HEK293T (cell line): ENCODE measurements around the gene PPT2.

Source experiments
- CTCF ChIA-PET: fragments of 350-600 bp; formaldehyde crosslinking; extraction: SDS; loops from one replicate; lab custom pipeline; 2021; ENCODE audit warnings: antibody characterized with exemption, inconsistent platforms; lab: Yijun Ruan, JAX
- POLR2A ChIA-PET: fragments of 350-600 bp; formaldehyde crosslinking; extraction: SDS; loops from one replicate; lab custom pipeline; 2020; ENCODE audit warnings: antibody characterized with exemption, inconsistent platforms; lab: Yijun Ruan, JAX
- DNase-seq: peaks from one replicate; pipeline ENCODE4 v3.0.0; 2012; ENCODE audit warnings: mixed read lengths; ENCODE audit errors: extremely low spot score
- ARNT ChIP-seq: fragments of 450-650 bp; IDR thresholded peaks from 2 replicates; pipeline ENCODE4 v1.6.1; 2017; ENCODE audit warnings: mild to moderate bottlenecking
- BHLHE40 ChIP-seq: fragments of 450-650 bp; IDR thresholded peaks from 2 replicates; pipeline ENCODE4 v1.6.1; 2016; ENCODE audit warnings: mild to moderate bottlenecking, moderate library complexity, borderline replicate concordance
- CTBP1 ChIP-seq: fragments of 450-650 bp; IDR thresholded peaks from 2 replicates; pipeline ENCODE4 v1.6.1; 2016; ENCODE audit warnings: borderline replicate concordance
- ELF4 ChIP-seq: fragments of 450-650 bp; IDR thresholded peaks from 2 replicates; pipeline ENCODE4 v1.6.1; 2017; ENCODE audit warnings: antibody characterized with exemption
- FOXA1 ChIP-seq: fragments of 450-650 bp; IDR thresholded peaks from 2 replicates; pipeline ENCODE4 v1.6.1; 2016; ENCODE audit warnings: mild to moderate bottlenecking
- FOXK2 ChIP-seq: fragments of 450-650 bp; IDR thresholded peaks from 2 replicates; pipeline ENCODE4 v1.6.1; 2016; ENCODE audit warnings: mild to moderate bottlenecking
- FOXM1 ChIP-seq: fragments of 450-650 bp; IDR thresholded peaks from 2 replicates; pipeline ENCODE4 v1.6.1; 2017; ENCODE audit warnings: mild to moderate bottlenecking, borderline replicate concordance
- HDGF ChIP-seq: fragments of 450-650 bp; IDR thresholded peaks from 2 replicates; pipeline ENCODE4 v1.6.1; 2017; ENCODE audit warnings: antibody characterized with exemption, borderline replicate concordance
- L3MBTL2 ChIP-seq: fragments of 450-650 bp; conservative IDR thresholded peaks from 2 replicates; pipeline ENCODE4 v1.6.1; 2016; ENCODE audit warnings: mild to moderate bottlenecking
- LEF1 ChIP-seq: fragments of 450-650 bp; IDR thresholded peaks from 2 replicates; pipeline ENCODE4 v1.6.1; 2017; ENCODE audit warnings: mild to moderate bottlenecking, borderline replicate concordance
- NFRKB ChIP-seq: fragments of 450-650 bp; IDR thresholded peaks from 2 replicates; pipeline ENCODE4 v1.6.1; 2016; ENCODE audit warnings: mild to moderate bottlenecking, moderate library complexity
- PKNOX1 ChIP-seq: fragments of 450-650 bp; IDR thresholded peaks from 2 replicates; pipeline ENCODE4 v1.6.1; 2016
- SP1 ChIP-seq: fragments of 450-650 bp; IDR thresholded peaks from 2 replicates; pipeline ENCODE4 v1.6.1; 2017
- SUZ12 ChIP-seq: fragments of 450-650 bp; IDR thresholded peaks from 2 replicates; pipeline ENCODE4 v1.6.1; 2016; ENCODE audit warnings: mild to moderate bottlenecking
- TARDBP ChIP-seq: fragments of 450-650 bp; IDR thresholded peaks from 2 replicates; pipeline ENCODE4 v1.6.1; 2016
- ZNF384 ChIP-seq: fragments of 450-650 bp; IDR thresholded peaks from 2 replicates; pipeline ENCODE4 v1.6.1; 2016

PPT2 gene

GRCh38 chr6:32168807-32169591, 15.1 kb downstream of the PPT2 start:
- no peak for DNase-seq
- POLR2A ChIA-PET = interaction anchor here (0.6 to 2.0 kb wide), 3 partner anchors 8 to 64 kb away, joined by 3 to 10 read pairs (median 3); no protein-coding TSS in a partner anchor
- no peak for TF ChIP-seq SP1
- no peak for TF ChIP-seq BHLHE40
- TF ChIP-seq CTBP1 = no peak
- TF ChIP-seq FOXK2 = no peak
- CTCF ChIA-PET = no interaction called here

DNA sequence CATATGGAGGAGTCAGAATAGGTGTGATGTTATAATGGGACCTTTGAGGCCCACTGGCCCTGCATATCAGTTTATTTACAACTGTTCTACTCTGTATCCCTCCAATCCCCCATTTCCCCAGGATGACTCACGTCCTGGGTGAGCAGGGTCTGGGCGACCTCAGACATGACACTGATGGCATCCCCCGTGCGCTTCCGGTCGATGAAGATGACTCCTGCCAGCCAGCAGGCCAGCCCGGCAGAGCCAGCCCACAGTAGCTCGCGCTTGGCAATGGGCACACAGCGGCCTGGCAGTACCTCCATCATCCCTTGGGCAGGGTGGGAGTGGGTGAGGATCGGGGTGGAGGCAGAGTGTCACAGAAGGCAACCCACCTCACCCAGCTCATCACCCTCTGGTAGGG, 16.4 kb downstream of the PPT2 start:
- TF ChIP-seq CTBP1 = no peak
- no peak for TF ChIP-seq PKNOX1
- no peak for TF ChIP-seq L3MBTL2
- no peak for TF ChIP-seq FOXM1
- TF ChIP-seq HDGF = no peak
- TF ChIP-seq TARDBP = no peak
- TF ChIP-seq LEF1 = no peak
- no peak for TF ChIP-seq SUZ12
- no peak for TF ChIP-seq FOXK2
- TF ChIP-seq ELF4 = no peak
- no peak for TF ChIP-seq ARNT
- no peak for TF ChIP-seq BHLHE40
- TF ChIP-seq NFRKB = no peak
- TF ChIP-seq FOXA1 = no peak
- no peak for TF ChIP-seq SP1
- DNase-seq = no peak
- POLR2A ChIA-PET = no interaction called here
- CTCF ChIA-PET = no interaction called here

DNA sequence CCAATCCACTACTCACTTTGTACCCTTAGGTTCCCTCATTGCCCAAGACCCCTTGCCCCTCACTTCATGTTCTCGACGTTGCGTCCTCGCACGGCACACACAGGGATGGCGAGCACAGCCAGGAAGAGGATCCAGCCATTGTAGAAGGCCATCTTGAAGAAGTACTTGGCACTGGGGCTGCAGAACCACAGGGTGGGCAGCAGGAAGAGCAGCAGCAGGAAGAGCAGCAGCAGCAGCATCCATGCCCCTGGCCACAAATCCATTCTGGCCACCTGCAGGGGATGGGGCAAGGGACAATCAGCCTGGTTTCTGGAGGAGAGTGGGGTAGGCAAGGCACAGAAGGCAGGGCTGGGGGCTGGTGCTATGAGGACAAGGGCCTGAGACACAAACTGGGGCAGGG, 17.3 kb downstream of the PPT2 start:
- ChIA-PET POLR2A (no interaction called here), CTCF (no interaction called here)
- DNase-seq = no peak
- TF ChIP-seq PKNOX1 (no peak), SP1 (no peak), SUZ12 (no peak), ZNF384 (no peak), L3MBTL2 (no peak), TARDBP (no peak), CTBP1 (no peak), HDGF (no peak), LEF1 (no peak), FOXM1 (no peak), ELF4 (no peak), FOXA1 (no peak), BHLHE40 (no peak), ARNT (no peak), NFRKB (no peak), FOXK2 (no peak)

- ChIA-PET POLR2A (interaction anchor here (2.1 kb wide), 1 partner anchor 22 kb away, joined by 9 read pairs; no protein-coding TSS in a partner anchor), CTCF (no interaction called here)
- DNase-seq = no peak
- no peak for TF ChIP-seq SP1
These were observed 19.2 kb downstream of the PPT2 start for GRCh38 chr6:32173051-32173727.

DNA sequence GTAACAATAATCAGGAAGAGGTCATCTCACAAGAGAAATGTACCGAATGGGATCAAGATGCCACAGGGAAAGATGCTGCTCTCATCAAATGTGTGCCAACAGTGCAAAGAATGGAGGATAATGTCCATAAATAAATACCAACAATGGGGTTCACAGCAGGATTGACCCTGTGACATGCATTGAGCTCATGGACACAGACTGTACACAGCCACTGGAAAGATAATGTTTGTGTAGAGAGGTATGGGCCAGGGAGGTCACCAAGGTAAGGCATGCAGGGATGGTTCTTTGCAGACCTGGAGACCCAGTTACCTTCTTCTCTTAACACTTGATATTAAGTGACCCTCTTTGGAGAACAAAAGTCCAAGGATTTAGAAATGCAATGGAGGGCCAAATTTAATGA, 20.5 kb downstream of the PPT2 start:
- no peak for DNase-seq
- TF ChIP-seq BHLHE40 (no peak), ZNF384 (no peak), CTBP1 (no peak), ELF4 (no peak)
- CTCF ChIA-PET = no interaction called here
- POLR2A ChIA-PET = no interaction called here

DNA sequence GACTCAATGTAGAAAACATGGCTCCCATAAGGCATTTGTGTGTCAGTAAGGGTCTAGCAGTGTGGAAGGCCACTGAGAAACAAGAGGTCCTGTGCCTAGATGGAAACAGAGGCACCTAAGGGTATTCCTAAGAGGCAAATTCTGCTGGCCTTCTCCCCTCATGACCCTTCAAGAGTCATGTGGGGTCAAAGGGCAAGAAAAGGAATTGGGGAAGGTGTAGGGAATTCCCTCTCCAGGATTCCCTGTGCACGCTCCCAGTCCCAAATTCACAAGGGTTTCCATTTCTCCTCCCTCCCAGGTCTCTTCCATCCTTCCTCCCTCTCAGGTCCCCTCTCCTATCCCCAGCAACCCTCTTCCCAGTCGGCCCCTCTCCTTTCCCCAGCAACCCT, 21.4 kb downstream of the PPT2 start:
- POLR2A ChIA-PET = no interaction called here
- no peak for DNase-seq

More for the DNA sequence above, 21.4 kb downstream of the PPT2 start:
- TF ChIP-seq PKNOX1 (no peak), SUZ12 (no peak), FOXM1 (no peak), FOXK2 (no peak), LEF1 (no peak), HDGF (no peak), TARDBP (no peak), NFRKB (no peak), ARNT (no peak), SP1 (no peak), ELF4 (no peak), BHLHE40 (no peak)
- CTCF ChIA-PET = no interaction called here
